Measurements from ENCODE around the gene UBXN6.

UBXN6 gene

DNA sequence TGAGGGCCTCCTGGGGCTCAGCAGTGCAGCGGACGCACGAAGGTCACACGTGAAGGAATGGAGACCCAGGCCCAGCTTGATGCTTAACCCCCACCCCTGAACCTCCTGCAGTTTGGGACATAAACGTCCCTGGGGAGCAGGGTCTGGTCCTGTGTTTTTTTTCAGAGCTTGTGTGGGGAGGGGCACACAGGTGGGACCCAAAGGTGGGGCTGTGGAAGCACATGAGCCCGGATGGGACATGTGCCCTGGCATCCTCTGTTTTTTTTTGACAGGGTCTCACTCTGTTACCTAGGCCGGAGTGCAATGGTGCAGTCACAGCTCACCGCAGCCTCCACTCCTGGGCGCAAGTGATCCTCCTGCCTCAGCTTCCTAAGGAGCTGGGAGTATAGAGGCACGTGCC lies 20.5 kb downstream of the UBXN6 start:
- no peak for DNase-seq

DNA sequence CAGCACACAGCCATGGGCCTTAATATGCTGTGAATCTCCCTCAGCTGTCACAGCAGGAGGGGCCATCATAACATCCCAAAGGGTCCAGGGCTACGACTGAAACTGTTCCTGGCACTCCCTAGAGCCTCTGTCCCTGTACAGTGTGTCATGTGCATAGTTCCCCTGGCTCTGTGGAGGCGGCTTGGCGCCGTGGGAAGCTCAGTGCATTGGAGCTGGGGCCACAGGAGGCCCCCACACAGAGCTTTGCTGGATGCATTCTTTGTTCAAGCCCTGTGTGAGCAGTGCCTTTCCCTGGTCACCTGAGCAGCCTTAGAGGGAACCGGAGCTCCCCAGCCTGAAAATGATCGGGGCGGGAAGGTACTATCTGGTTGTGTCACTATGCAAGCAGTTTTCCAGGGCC lies 21.4 kb downstream of the UBXN6 start:
- no peak for DNase-seq

DNA sequence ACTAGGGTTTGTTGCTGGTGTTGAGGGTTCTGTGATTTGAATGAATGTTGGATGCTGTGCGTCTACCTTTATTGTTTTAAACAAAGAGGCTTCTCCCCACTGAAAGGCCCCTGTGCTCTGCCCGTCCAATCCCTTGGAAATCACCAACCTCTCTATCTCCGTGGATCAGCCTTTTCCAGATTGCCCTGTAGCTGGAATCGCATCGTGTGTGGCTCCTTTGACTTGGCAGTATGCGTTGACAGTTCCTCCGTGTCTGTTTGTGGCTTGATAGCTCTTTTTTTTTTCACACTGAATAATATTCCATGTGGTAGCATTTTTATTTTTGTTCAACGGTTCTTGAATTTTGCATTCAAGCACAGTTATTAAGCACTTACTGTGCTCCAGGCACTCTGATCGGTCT lies 23.2 kb downstream of the UBXN6 start:
- no peak for DNase-seq

DNA sequence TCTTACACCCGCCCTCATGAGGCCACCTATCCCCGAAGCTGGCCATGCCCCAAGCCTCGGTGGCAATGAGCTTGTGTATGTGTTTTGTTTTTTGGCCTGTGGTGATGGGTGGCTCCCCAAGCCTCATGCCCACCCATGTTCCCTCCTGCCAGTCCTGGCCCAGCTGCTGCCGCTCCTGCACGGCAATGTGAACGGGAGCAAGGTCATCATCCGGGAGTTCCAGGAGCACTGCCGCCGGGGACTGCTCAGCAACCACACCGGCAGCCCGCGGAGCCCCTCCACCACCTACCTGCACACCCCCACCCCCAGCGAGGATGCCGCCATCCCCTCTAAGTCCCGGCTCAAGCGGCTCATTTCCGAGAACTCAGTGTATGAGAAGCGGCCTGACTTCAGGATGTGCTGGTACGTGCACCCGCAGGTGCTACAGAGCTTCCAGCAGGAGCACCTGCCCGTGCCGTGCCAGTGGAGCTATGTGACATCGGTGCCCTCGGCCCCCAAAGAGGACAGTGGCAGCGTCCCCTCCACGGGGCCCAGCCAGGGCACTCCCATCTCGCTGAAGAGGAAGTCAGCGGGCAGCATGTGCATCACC lies 24.6 kb downstream of the UBXN6 start:
- DNase-seq, result no peak

DNA sequence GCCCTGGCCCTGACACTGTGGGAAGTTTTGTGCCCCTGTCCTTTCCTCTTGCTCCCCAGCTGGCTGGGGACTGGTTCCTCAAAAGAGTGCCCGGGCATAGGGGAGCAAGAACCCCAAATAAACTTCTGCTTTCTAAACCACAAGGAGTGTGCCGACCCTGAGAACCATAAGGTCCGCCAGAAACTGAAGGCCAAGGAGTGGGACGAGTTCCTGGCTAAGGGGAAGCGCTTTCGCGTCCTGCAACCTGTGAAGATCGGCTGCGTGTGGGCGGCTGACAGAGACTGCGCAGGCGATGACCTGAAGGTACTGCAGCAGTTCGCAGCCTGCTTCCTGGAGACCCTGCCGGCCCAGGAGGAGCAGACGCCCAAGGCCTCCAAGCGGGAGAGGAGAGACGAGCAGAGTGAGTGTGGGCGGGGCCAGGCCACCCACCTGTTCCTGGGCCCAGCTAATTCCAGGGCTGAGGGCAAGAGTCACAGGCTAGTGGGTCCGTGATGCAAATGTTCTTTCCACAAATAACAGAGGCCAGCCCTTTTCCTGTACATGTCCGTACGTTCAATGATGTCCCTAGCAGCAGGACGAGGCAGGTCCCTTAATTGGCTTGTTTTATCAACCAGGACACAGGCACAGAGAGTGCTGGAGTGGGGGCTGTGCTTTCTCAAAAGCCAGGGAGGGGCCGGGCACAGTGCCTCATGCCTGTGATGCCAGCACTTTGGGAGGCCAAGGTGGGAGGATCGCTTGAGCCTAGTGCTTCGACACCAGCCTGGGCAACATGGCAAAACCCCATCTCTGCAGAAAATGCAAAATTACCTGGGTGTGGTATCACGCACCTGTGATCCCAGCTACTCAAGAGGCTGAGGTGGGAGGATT lies 25.6 kb downstream of the UBXN6 start:
- no peak for DNase-seq

DNA sequence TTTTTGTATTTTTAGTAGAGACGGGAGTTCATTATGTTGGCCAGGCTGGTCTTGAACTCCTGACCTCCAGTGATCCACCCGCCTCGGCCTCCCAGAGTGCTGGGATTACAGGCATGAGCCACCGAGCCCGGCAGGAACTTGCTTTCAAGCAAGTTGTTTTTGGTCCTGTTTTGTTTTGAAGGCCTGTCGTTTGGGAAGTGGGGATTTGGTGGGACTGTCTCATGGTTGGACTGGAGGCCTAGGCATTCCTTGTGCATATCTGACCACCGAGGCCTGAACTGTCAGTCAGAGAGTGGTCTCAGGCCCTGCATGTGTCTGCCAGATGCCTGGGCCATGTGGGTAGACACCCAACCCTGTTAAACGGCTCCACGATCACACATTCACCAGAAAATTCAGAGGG lies 26.3 kb downstream of the UBXN6 start:
- no peak for DNase-seq

DNA sequence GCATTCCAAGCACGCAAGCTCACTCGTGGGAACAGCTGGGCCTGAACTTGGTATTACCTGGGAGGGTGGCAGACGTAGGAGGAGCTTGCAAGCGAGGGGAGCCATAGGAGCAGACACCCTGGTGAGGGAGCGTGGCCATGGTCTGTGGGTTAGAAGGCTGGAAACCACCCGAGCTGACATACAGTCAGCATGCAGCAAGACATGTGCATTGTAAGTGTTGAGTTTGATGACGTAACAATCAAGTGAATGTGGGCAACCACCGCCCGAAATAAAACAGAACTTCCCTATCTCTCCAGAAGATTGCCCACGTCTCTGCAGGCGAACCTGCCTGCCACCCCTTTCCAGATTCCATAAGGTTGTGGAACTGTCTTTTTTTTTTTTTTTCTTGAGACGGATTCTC lies 26.8 kb downstream of the UBXN6 start:
- no peak for DNase-seq

DNA sequence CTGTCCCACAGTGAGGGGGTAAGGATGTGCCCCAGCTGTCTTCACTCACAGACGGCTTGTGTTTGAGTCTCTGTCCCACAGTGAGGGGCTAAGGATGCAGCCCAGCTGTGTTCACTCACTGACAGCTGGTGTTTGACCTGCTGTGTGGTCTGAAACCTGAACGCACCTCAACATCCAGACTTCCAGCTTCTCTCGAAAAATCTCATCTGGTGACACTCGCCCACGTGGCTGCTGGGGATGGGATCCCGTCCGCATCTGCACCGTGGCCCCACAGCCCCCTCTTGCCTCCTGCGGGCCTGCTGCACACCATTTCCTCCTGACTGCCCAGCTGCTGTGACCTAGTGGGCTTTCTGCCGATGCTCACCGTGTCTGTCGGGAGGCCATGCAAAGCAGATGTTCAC lies 27.8 kb downstream of the UBXN6 start:
- DNase-seq, result no peak

DNA sequence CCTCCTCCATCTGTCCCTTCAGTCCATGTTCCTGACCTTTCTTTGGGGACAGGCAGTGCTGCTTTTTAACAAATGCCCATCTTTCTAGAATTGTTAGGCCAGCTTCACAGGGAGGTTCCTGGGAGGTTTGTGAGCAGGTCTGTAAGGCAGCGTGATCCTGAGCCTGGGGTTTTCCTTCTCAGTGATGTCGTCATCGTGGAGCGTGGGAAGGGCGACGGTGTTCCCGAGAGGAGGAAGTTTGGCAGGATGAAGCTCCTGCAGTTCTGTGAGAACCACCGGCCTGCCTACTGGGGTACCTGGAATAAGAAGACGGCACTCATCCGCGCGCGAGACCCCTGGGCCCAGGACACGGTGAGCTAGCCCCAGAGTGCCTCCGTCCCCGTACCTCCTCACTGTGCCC lies 28.3 kb downstream of the UBXN6 start:
- DNase-seq, result no peak

DNA sequence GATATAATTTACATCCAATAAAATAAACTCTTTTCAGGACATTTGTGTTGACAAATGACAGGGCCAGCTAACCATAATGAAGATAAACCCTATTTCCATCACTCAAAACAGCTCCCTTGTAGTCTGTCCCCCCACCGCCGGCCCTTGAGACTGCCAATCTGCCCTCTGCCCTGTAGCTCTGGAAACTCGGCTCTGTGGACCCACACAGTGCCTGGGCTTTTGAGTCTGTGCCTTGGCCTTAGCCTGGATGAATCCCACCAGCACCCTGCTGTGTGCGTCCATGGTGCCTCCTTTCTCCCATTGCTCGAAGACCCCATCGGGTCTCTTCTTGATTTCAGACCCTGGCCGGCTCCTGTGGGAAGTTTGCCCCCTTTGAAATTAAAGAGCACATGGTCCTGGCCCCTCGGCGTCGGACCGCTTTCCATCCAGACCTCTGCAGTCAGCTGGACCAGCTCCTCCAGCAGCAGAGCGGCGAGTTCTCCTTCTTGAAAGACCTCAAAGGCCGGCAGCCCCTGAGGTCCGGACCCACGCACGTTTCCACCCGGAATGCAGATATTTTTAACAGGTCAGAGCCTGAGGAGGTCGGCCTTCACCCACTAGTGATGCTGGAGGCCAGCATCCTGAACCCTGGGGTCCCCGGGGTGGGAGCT lies 29.1 kb downstream of the UBXN6 start:
- no peak for DNase-seq

DNA sequence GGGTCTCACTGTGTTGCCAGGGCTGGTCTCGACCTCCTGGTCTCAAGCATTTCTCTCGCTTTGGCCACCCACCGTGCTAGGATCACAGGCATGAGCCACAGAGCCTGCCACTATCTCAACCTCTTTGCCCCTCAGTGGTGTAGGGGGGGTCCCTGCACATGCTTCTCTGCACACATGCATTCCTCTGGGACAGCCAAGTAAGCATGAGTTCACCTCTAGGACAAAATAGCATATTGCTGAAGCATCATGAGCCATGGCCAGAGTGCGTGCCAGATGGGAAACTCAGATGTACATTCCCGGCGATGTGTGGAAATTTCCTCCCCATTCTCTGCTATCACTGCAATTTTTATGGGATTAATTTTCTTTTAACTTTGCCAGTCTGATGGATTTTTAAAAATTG lies 32.1 kb downstream of the UBXN6 start:
- DNase-seq, result no peak

DNA sequence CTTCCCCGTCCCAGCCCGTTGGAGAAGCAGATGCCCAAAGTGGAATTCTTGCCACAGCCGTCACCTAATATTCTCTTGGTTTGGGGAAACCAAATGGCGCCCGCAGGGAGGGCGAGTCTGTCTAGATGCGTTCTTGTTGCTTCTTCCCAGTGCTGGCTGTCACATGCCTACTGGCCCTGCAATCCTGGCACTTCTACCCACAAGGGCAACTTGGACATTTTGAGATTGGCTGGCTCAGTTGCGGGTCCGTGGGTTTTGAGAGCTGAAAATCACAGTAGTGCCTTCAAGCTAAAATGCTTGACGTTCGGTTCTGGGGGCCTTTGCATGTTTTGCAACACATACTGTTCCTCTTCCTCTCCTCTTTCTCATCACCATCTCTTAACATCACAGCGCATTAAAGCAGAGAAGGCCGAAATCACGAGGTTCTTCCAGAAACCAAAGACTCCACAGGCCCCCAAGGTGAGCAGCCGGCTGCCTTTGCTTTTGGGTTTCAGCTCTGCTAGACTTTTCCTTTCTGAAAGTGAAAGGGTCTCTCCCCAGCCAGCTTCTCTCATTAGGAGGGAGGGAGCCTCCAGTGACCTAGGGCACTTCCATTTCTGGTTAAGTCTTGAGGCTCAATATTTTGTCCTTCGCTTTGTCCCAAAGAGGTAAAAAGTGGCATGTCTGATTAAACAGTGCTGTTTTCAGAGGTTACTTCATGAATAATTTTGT lies 34.0 kb downstream of the UBXN6 start:
- DNase-seq, result no peak

DNA sequence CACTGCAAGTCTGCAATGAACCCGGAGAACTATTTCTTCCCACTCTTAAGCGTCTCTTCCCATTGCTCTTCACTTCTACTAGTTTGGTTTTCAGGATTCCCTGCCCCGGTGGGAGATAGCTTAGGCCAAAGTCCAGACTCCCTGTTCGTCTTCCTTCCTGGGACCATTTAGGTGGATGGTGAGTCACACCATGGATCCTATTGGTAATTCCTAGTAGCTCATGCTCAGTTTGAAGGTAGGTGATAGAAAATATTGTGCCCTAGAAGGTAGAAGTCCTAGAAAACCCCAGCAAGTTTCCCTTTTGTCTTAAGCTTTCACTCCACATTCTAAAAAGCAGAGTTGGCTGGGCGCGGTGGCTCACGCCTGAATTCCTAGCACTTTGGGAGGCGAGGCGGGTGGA lies 41.3 kb downstream of the UBXN6 start:
- DNase-seq, result no peak

DNA sequence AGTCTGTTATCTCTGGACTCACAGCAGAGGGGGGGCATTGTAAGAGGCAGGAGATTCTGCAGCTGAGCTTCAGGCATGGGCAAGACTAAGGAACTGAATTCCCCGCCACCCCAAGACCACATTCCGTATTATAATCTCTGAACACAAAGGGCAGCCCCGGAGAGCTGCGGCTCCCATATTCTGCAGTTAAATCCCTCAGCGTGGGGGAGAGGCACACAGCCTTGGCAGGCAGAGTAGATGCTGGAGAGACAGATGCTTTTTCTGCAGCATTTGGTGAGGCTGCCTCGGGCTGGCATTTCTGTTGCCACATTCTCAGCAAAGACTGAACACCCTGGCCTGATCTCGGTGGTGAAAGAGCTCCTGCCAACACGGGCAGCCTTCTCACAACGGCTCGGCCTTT lies 42.2 kb downstream of the UBXN6 start:
- DNase-seq, result no peak

DNA sequence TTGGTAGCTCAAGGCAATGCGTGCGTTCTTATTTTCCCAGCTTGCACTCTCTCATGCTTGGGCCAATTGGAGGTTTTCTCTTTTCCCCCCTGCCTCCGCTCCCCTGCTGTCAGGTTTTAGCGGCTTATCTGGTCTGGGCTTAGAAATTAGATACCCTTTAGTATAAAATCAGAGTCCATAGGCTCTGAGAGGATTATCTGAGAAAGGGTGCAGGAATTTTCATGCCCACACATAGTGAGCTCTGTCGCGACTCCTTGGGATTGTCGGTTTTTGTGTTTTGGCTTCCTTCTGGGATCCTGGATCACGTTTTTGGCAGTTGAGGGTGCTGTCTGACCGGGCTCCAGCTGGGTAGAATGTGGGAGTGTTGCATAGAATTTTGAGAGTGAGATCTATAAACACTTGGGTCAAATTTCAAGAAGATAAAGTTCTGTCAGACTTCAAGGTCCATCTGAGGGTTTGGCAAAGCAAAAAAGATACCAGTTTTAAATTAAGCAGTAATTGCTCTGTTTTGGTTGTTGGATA lies 42.7 kb downstream of the UBXN6 start:
- DNase-seq, result no peak

DNA sequence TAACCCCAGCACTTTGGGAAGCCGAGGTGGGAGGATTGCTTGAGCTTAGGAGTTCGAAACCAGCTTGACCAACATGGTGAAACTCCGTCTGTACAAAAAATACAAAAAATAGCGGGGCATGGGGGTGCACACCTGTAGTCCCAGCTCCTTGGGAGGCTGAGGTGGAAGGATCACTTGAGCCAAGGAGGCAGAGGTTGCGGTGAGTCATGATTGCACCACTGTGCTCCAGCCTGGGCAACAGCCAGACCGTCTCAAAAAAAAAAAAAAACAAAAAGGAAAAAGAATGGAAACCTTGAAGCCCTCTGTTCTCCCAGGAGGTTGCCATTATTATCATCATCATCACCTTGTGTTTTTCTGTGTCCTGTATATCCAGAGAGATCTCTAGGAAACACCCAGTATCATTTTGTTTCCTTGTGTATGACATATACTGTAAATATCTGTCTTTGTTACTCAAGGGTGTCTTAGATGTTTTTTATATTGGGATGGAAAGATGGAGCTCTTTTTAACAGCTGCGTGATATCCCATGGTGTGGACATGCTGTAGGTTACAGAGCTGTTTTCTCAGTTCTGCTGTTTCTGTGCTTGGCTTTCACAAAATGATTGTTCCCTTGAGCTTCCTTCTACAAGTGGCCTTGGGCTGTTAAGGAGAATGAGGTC lies 43.3 kb downstream of the UBXN6 start:
- DNase-seq, result no peak

DNA sequence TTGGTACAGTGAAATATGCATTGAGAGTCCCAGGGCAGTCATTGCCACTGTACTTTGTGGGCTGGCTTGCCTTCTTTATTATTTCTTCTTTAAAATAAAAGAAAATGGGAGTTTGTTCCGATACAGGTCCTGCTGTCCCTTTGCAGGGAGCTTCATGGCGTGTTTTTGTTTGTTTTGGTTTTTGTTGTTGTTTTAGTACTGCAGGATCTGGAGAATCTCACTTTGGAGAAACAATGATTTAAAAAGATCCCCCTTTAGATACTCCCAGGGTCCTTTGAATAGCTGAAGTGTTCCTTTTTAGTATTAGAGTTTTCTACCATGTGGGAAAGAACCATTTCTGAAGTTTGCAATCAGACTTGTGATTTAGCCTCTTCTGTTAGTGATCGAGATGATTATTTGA lies 44.0 kb downstream of the UBXN6 start:
- DNase-seq, result no peak

DNA sequence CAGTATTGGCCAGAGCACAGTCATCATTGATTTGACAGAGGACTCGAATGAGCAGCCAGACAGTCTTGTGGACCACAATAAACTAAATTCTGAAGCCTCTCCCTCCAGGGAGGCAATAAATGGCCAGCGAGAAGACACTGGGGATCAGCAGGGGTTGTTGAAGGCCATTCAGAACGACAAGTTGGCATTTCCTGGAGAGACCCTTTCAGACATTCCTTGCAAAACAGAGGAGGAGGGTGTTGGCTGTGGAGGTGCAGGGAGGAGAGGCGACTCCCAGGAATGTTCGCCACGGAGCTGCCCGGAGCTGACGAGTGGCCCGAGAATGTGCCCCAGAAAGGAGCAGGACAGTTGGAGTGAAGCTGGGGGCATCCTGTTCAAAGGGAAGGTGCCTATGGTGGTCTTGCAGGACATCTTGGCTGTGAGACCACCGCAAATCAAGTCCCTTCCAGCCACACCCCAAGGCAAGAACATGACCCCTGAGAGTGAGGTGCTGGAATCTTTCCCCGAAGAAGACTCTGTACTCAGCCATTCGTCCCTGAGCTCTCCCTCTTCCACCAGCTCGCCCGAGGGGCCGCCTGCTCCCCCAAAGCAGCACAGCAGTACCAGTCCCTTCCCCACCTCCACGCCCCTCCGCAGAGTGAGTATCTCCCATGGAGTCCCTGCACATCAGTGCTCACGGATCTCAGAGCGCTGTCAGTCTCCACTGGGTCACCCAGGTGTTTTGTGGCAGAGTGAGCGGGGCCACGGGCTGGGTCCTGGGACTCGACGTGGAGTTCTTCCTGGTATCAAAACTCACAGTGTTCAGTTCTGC lies 48.3 kb downstream of the UBXN6 start:
- DNase-seq, result no peak

DNA sequence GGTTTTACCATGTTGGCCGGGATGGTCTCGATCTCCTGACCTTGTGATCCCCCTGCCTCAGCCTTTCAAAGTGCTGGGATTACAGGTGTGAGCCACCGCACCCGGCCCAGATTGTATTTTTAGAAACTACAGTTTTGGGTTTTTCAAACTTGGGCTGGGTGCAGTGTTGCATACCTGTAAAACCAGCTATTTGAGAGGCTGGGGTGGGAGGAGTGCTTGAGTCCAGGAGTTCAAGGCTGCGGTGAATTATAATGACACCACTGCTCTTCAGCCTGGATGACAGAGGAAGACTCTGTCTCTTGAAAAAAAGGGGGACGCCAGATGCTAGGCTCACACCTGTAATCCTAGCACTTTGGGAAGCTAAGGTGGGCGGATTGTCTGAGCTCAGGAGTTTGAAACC lies 51.0 kb downstream of the UBXN6 start:
- no peak for DNase-seq

DNA sequence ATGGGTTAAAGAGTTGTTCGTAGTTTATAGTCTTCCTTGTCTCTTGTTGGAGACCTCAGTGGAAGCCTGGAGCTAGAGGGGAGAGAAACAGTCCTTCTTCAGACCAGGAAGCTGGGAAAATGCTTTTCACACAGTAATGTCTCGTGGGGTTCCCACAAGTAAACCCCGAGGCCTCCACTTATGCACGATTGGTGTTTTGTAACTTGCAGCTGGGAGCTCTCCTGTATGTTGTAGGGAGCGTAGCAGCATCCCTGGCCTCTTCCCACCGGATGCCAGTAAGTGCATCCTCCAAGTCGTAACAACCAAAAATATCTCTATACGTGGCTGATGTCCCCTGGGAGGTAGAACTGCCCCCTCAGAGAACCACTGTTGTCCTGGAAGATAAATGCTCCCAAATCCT lies 51.6 kb downstream of the UBXN6 start:
- no peak for DNase-seq

DNA sequence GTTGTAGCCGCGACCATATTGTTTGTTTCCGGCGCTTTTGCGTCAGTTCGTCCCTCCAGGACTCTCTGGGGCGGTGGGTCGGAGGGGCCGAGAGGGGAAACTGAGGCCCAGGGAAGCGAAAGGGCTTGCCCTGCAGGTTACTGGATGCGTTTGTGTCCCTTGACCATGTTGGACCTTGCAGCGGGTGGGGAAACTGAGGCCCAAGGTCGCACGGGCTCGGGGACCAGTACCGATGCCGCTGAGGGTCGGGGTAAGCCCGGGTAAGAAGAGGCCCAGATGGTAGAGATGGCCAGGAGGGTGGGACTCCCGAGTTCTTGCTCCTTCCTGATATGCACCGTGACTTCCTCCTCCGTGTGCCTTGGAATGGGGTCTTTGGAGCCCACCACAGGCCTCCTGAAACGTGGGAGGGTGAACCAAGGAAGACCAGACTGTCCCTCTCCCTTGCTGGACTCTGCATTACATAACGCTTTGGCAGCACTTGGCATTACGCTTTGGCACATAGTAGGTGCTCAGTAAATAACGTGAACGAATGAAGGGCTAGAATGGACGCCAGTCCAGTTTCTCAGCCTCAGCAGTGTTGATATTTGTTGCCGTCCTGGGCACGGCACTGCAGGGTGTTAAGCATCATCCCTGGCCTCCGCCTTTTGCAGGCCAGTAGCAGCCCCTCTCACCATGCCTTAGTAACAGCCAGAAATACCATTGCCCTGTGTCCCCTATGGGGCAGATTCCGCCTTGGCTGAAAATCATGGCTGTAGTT lies 54.4 kb downstream of the UBXN6 start:
- no peak for DNase-seq

Measured in stimulated activated CD4-positive, alpha-beta T cell treated with anti-CD3 and anti-CD28 coated beads, Interleukin-4, amount 100 ng/mL, for 4 hours (primary cell).